HuH-7.5 (cell line): ENCODE data around the gene KRTAP4-4.

ENCODE experiments used
- DNase-seq: peaks from one replicate; pipeline ENCODE4 v3.0.0; 2011; ENCODE audit warnings: low spot score

The KRTAP4-4 gene

GRCh38 chr17:41111151-41111885 lies 49.2 kb downstream of the KRTAP4-4 start:
- DNase-seq = no peak
